GM10266 (cell line): ENCODE data around the gene GADD45A.

ENCODE experiments used
- DNase-seq: peaks from one replicate; pipeline ENCODE4 v3.0.0; 2012; ENCODE audit errors: extremely low spot score
- TF ChIP-seq, protein P1 (sequence below): IDR thresholded peaks from 2 replicates; pipeline ENCODE4 v1.5.1; 2012; ENCODE audit warnings: mild to moderate bottlenecking, low read depth; ENCODE audit not compliant: control insufficient read depth, insufficient read depth; ENCODE audit errors: missing control alignments

GADD45A gene

GRCh38 chr1:67677930-67678329 is 7.1 kb upstream of the GADD45A start:
- TF ChIP-seq, protein P1, sequence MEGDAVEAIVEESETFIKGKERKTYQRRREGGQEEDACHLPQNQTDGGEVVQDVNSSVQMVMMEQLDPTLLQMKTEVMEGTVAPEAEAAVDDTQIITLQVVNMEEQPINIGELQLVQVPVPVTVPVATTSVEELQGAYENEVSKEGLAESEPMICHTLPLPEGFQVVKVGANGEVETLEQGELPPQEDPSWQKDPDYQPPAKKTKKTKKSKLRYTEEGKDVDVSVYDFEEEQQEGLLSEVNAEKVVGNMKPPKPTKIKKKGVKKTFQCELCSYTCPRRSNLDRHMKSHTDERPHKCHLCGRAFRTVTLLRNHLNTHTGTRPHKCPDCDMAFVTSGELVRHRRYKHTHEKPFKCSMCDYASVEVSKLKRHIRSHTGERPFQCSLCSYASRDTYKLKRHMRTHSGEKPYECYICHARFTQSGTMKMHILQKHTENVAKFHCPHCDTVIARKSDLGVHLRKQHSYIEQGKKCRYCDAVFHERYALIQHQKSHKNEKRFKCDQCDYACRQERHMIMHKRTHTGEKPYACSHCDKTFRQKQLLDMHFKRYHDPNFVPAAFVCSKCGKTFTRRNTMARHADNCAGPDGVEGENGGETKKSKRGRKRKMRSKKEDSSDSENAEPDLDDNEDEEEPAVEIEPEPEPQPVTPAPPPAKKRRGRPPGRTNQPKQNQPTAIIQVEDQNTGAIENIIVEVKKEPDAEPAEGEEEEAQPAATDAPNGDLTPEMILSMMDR = no peak
- DNase-seq = no peak

- TF ChIP-seq, protein P1 = no peak
- DNase-seq = no peak
Measured at GRCh38 chr1:67679691-67680090, 5.3 kb upstream of the GADD45A start.

DNA sequence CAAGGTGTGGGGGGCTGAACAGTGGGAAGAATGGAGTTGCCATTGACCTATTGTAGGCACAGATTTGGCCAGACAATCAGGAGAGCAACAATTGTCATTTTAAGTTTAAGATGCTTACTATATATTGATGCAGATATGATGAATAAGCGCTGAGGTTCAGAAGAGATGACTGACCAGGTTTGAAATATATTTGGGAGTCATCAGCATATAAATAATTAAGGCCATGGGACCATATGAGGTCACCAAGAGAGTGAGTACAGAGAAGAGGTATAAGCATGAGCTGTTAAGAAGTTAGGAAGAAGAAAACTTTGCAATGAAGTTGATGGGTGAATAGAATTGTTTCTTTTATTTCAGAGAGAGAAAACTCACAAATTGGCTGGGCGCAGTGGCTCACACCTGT is 4.5 kb upstream of the GADD45A start:
- TF ChIP-seq, protein P1 = no peak
- no peak for DNase-seq

- TF ChIP-seq, protein P1 = no peak
- DNase-seq = peak; percentile 18
Measured at GRCh38 chr1:67682659-67683197, 2.3 kb upstream of the GADD45A start.

GRCh38 chr1:67683316-67683715 is 1.7 kb upstream of the GADD45A start:
- no peak for DNase-seq
- TF ChIP-seq, protein P1 = no peak

GRCh38 chr1:67683766-67684525 is 1.1 kb upstream of the GADD45A start:
- TF ChIP-seq, protein P1 = no peak

DNA sequence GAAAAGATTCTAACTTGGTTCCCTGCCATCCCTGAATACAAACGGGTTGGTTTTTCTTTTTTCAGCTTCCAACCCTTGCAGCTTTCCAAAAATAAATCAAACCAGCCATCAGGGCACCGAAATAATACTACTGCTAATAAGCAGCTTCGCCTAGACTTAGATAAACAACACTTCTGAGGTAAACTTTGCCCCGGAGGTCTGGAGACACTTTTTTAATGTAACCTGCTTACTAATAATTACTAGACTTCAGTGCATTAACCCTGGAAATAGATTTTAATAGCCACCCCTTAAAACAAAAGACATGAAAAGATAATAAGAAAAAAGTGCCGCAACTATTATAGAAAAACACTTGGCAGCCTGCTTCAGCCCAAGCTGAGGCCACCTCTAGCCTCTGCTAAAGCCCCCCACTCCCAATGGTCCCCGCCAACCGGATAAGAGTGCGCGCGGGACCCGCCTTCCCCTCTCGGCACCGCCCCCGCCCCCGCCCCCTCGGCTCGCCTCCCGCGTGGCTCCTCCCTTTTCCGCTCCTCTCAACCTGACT is 405 bp upstream of the GADD45A start:
- no peak for DNase-seq
- TF ChIP-seq, protein P1 = no peak

More at GRCh38 chr1:67683766-67684525, 1.1 kb upstream of the GADD45A start:
- DNase-seq = peak; percentile 43
